Keratinocyte (primary cell): ENCODE results near the gene EHMT1. TPM values are rescaled to one million over a fixed set of nuclear protein-coding genes. Genes with fewer than 3 reads are reported as not detected.

ENCODE experiments used
- DNase-seq: peaks from one replicate; pipeline ENCODE4 v3.0.0-alpha.2; 2011; ENCODE audit warnings: low read depth, missing footprints, low spot score
- FAIRE-seq: peaks from 2 replicates; lab custom pipeline; 2011; peaks lifted over from hg19 to GRCh38; lab: Jason Lieb, UNC
- H2AFZ ChIP-seq: 2 replicates; pipeline ENCODE4 v1.6.0; 2012; ENCODE audit warnings: low read length, control low read depth, inconsistent platforms; ENCODE audit not compliant: control insufficient read depth
- H3K27ac ChIP-seq: 2 replicates; pipeline ENCODE4 v1.5.1; 2011; ENCODE audit warnings: low read length; ENCODE audit not compliant: control insufficient read depth, insufficient read depth
- H3K27me3 ChIP-seq: 3 replicates; pipeline ENCODE4 v1.6.0; 2011; ENCODE audit warnings: low read length; ENCODE audit not compliant: control insufficient read depth, insufficient read depth; ENCODE audit errors: extremely low read depth
- H3K36me3 ChIP-seq, 2 experiments: 2 replicates in 1 of 2; 3 replicates in 1 of 2; pipeline ENCODE4 v1.5.1; 2011; ENCODE audit warnings: low read length in 2 of 2, mild to moderate bottlenecking in 1 of 2; ENCODE audit not compliant: control insufficient read depth in 2 of 2, insufficient read depth in 2 of 2; ENCODE audit errors: extremely low read depth in 1 of 2
- H3K4me1 ChIP-seq: 3 replicates; pipeline ENCODE4 v1.5.1; 2011; ENCODE audit warnings: low read length; ENCODE audit not compliant: control insufficient read depth, insufficient read depth; ENCODE audit errors: extremely low read depth
- H3K4me2 ChIP-seq: 3 replicates; pipeline ENCODE4 v1.6.0; 2011; ENCODE audit warnings: low read depth, low read length; ENCODE audit not compliant: control insufficient read depth, insufficient read depth; ENCODE audit errors: extremely low read depth
- H3K4me3 ChIP-seq, 3 experiments: fragments of 200-600 bp in 1 of 3; sonication (generic) in 1 of 3; 2 replicates in 2 of 3; 3 replicates in 1 of 3; pipeline ENCODE4 v1.5.1; 2011 to 2016; ENCODE audit warnings: low read length in 3 of 3, mild to moderate bottlenecking in 3 of 3, control low read depth in 2 of 3, inconsistent platforms in 1 of 3, low read depth in 1 of 3, mixed read lengths in 1 of 3, mixed run types in 1 of 3, moderate library complexity in 1 of 3; ENCODE audit not compliant: control insufficient read depth in 2 of 3, insufficient read depth in 2 of 3; ENCODE audit errors: extremely low read depth in 1 of 3
- H3K79me2 ChIP-seq: 2 replicates; pipeline ENCODE4 v1.6.0; 2012; ENCODE audit warnings: low read length; ENCODE audit not compliant: control insufficient read depth, insufficient read depth
- H3K9ac ChIP-seq: 3 replicates; pipeline ENCODE4 v1.6.0; 2011; ENCODE audit warnings: low read length; ENCODE audit not compliant: control insufficient read depth, insufficient read depth; ENCODE audit errors: extremely low read depth
- H3K9me1 ChIP-seq: 3 replicates; pipeline ENCODE4 v1.6.0; 2011; ENCODE audit warnings: low read length; ENCODE audit not compliant: control insufficient read depth, insufficient read depth; ENCODE audit errors: extremely low read depth
- H3K9me3 ChIP-seq: 2 replicates; pipeline ENCODE4 v1.5.1; 2012; ENCODE audit warnings: low read depth, low read length; ENCODE audit not compliant: control insufficient read depth
- H4K20me1 ChIP-seq: 3 replicates; pipeline ENCODE4 v1.6.0; 2011; ENCODE audit warnings: low read length; ENCODE audit not compliant: control insufficient read depth, insufficient read depth; ENCODE audit errors: extremely low read depth
- CTCF ChIP-seq, 3 experiments: IDR thresholded peaks in 1 of 3; conservative IDR thresholded peaks in 1 of 3; optimal IDR thresholded peaks in 1 of 3; 2 replicates in 2 of 3; 3 replicates in 1 of 3; pipeline versions ENCODE3 to v1.5.1; 2011; ENCODE audit warnings: low read length in 3 of 3, mild to moderate bottlenecking in 3 of 3, moderate library complexity in 2 of 3, control low read depth in 1 of 3, inconsistent platforms in 1 of 3; ENCODE audit not compliant: insufficient read depth in 2 of 3; ENCODE audit errors: extremely low read depth in 1 of 3
- EZH2 ChIP-seq: IDR thresholded peaks from one replicate; pipeline ENCODE4 v1.6.1; 2012; ENCODE audit warnings: inconsistent platforms, mild to moderate bottlenecking, low read length, moderate library complexity
- dilution Hi-C: fragments of 300-500 bp; cut with MboI; formaldehyde crosslinking; loops from one replicate; pipeline ENCODE4 v1.7.0; 2020; ENCODE audit warnings: low sequenced_read_pairs; ENCODE audit not compliant: extremely low pct_ligation_motif_present
- polyA plus RNA-seq, 5 experiments: library from polyadenylated mRNA; depleted of rRNA in 3 of 5; stranded (reverse) in 3 of 5; stranded (forward) in 1 of 5; unstranded in 1 of 5; fragments of >200 nt; gene quantifications; 1 replicate in 1 of 5; 2 replicates in 3 of 5; 3 replicates in 1 of 5; pipeline versions ENCODE4 v1.2.1 to v1.2.3, GENCODE V29; 2011 to 2012; ENCODE audit warnings: missing spikeins in 2 of 5, low read depth in 1 of 5, low replicate concordance in 1 of 5

EHMT1 gene
- polyA plus RNA-seq, 1 donor (not counting 4 experiments of a cell fraction or from before 2014, with no cell fraction given), result 25.9 TPM

GRCh38 chr9:137588891-137589290, 29.9 kb upstream of the EHMT1 start:
- H2AFZ ChIP-seq, result no peak overlapping the region
- no peaks in the 10 kb centered on the region for H3K9me1 ChIP-seq
- peaks cover 27 to 41% of the 10 kb centered on the region in 2 experiments for H3K36me3 ChIP-seq
- H3K9me3 ChIP-seq, result no peaks in the 10 kb centered on the region
- dilution Hi-C loops, result no loop called here
- H3K4me2 ChIP-seq, result peak overlapping the region; percentile 97
- H3K27me3 ChIP-seq, result no peaks in the 10 kb centered on the region
- peaks cover 50% of the 10 kb centered on the region for H3K79me2 ChIP-seq
- H3K9ac ChIP-seq, result peak overlapping the region; percentile 83
- peaks cover 11% of the 10 kb centered on the region for H4K20me1 ChIP-seq
- H3K27ac ChIP-seq, result peak overlapping the region; percentile 68
- TF ChIP-seq EZH2 (no peak), CTCF (optimal IDR thresholded peaks at IDR 0.05 in 1 of 3, IDR thresholded peaks at IDR 0.05 in 1 of 3, conservative IDR thresholded peaks at IDR 0.05 in 1 of 3; ENCODE audit: extremely low read depth in 1 of 3, insufficient read depth in 2 of 3, low read length in 3 of 3) (no peak)
- H3K4me3 ChIP-seq, result peak overlapping the region; percentile 57 to 92 (median 90)
- DNase-seq (no peak), FAIRE-seq (no peak)
- peaks cover 13% of the 10 kb centered on the region for H3K4me1 ChIP-seq

- DNase-seq (no peak), FAIRE-seq (no peak)
- Histone ChIP-seq H3K27me3 (no peaks in the 10 kb centered on the region), H2AFZ (no peak overlapping the region), H4K20me1 (peaks cover 11% of the 10 kb centered on the region), H3K9me1 (no peaks in the 10 kb centered on the region), H3K27ac (peak overlapping the region; percentile 68), H3K4me2 (peak overlapping the region; percentile 97), H3K36me3 (peaks cover 22 to 35% of the 10 kb centered on the region in 2 experiments), H3K4me3 (peak overlapping the region; percentile 57 to 92 (median 90)), H3K9me3 (no peaks in the 10 kb centered on the region), H3K79me2 (peaks cover 43% of the 10 kb centered on the region), H3K9ac (peak overlapping the region; percentile 83), H3K4me1 (peaks cover 13% of the 10 kb centered on the region)
- no peak for TF ChIP-seq CTCF (optimal IDR thresholded peaks at IDR 0.05 in 1 of 3, IDR thresholded peaks at IDR 0.05 in 1 of 3, conservative IDR thresholded peaks at IDR 0.05 in 1 of 3; ENCODE audit: extremely low read depth in 1 of 3, insufficient read depth in 2 of 3, low read length in 3 of 3)
- dilution Hi-C loops, result no loop called here
These were observed 29.2 kb upstream of the EHMT1 start for GRCh38 chr9:137589441-137590122.
